Psoas muscle (tissue), 8 donors: ENCODE measurements around the gene DYRK1B. TPM values are rescaled to one million over a fixed set of nuclear protein-coding genes. Genes with fewer than 3 reads are reported as not detected.

Experiments used
- ATAC-seq, 4 donors: fragments of 200-7000 bp; cut with Tn5 transposase; one replicate each; pipeline ENCODE4 v1.9.1; 2020; ENCODE audit warnings: moderate library complexity in 3 of 4, mild to moderate bottlenecking in 2 of 4
- DNase-seq, 2 donors: peaks; one replicate each; pipeline ENCODE4 v3.0.0-alpha.2; 2020
- H3K27ac ChIP-seq: fragments of 200-600 bp; one replicate; pipeline ENCODE4 v1.8.0; 2022
- H3K27me3 ChIP-seq, 3 donors: fragments of 200-600 bp in 1 of 3; one replicate each; pipeline versions ENCODE4 v1.6.1 to v1.8.0; 2013 to 2022; ENCODE audit warnings: low read length in 2 of 3, mild to moderate bottlenecking in 2 of 3, moderate library complexity in 1 of 3; ENCODE audit not compliant: insufficient read depth in 3 of 3
- H3K36me3 ChIP-seq, 2 donors: fragments of 200-600 bp in 1 of 2; one replicate each; pipeline versions ENCODE4 v1.6.1 to v1.8.0; 2013 to 2022; ENCODE audit warnings: low read depth in 1 of 2, mild to moderate bottlenecking in 1 of 2, moderate library complexity in 1 of 2; ENCODE audit not compliant: insufficient read depth in 1 of 2
- H3K4me1 ChIP-seq: fragments of 200-600 bp; one replicate; pipeline ENCODE4 v1.8.0; 2022
- H3K4me3 ChIP-seq: fragments of 200-600 bp; one replicate; pipeline ENCODE4 v1.8.0; 2022; ENCODE audit warnings: mild to moderate bottlenecking
- H3K9me3 ChIP-seq: fragments of 200-600 bp; one replicate; pipeline ENCODE4 v1.8.0; 2022
- CTCF ChIP-seq: fragments of 200-600 bp; IDR thresholded peaks from one replicate; pipeline ENCODE4 v1.8.0; 2022; ENCODE audit warnings: antibody characterized with exemption
- WGBS, 3 donors: extraction: QIAGEN DNeasy Blood & Tissue Kit; methylation state at CpG; one replicate each; pipeline versions ENCODE4 v1.1.6 to v1.1.7; 2013; 5-methylcytosine and 5-hydroxymethylcytosine counted together
- intact Hi-C, 2 donors: fragments of 100-400 bp; cut with DNase I; formaldehyde crosslinking; loops; one replicate each; pipeline versions ENCODE4 v1.11.0 to v1.14.2; 2022
- polyA plus RNA-seq, 3 donors: library from polyadenylated mRNA; stranded (reverse); fragments of 200-250 nt; gene quantifications; one replicate each; pipeline ENCODE4 v1.2.3, GENCODE V29; 2013
- total RNA-seq, 4 donors: library from RNA; stranded (reverse); fragmentation: NEBNext Ultra II Directional in 2 of 4; extraction: Animal tissue kit (Norgen Biotek cat#: 25700) in 2 of 4; gene quantifications; one replicate each; pipeline versions ENCODE4 v1.2.1 to v1.2.4, GENCODE V29; 2021 to 2023
- donor health status: healthy with polysubstance abuse.
- donor health status: DM: no; HTN: no; CAD: no; lungs with moderate emphysema.
- donor health status: Bipolar disorder and iron deficiency.
- donor health status: healthy.
- donor health status: DM: yes; HTN: yes; CAD: no.
- donor health status: DM: no; HTN: no; CAD: no.
- donor health status: DM: no; HTN: no; CAD: no.
- donor health status: DM: yes; HTN: yes; CAD: no.

Gene DYRK1B
- total and polyA plus RNA-seq, 7 donors: 11.1 to 157 (median 64.5) TPM

- ATAC-seq (peak; percentile 64 to 92 (median 84)), DNase-seq (no peak)
- Histone ChIP-seq H3K36me3 (no peaks in the 10 kb centered on the region), H3K4me3 (no peak overlapping the region), H3K27ac (peak overlapping the region; percentile 4), H3K9me3 (no peaks in the 10 kb centered on the region), H3K27me3 (no peaks in the 10 kb centered on the region), H3K4me1 (no peaks in the 10 kb centered on the region)
- WGBS, 3 donors: 62 to 75% (median 72%) methylated on average over 2 of the region's 2 CpGs
- intact Hi-C loops: no loop called here
- TF ChIP-seq CTCF: no peak
Observed at GRCh38 chr19:39867133-39867532, 33.2 kb upstream of the DYRK1B start.

- Histone ChIP-seq H3K4me3 (no peak overlapping the region), H3K4me1 (no peaks in the 10 kb centered on the region), H3K36me3 (no peaks in the 10 kb centered on the region), H3K27ac (no peak overlapping the region), H3K27me3 (no peaks in the 10 kb centered on the region), H3K9me3 (no peaks in the 10 kb centered on the region)
- no peak for TF ChIP-seq CTCF
- no peak for ATAC-seq
- no peak for DNase-seq
- intact Hi-C loops: no loop called here
- 86 to 92% (median 88%) methylated on average over 5 of the region's 5 CpGs for WGBS, 3 donors
Observed at GRCh38 chr19:39865953-39866352, 32.0 kb upstream of the DYRK1B start.

GRCh38 chr19:39865186-39865585 is 31.2 kb upstream of the DYRK1B start:
- WGBS, 3 donors: 86 to 97% (median 91%) methylated on average over 2 of the region's 2 CpGs
- H3K27ac ChIP-seq: no peak overlapping the region
- no peaks in the 10 kb centered on the region for H3K36me3 ChIP-seq
- TF ChIP-seq CTCF: no peak
- intact Hi-C loops: no loop called here
- H3K4me3 ChIP-seq: no peak overlapping the region
- H3K27me3 ChIP-seq: no peaks in the 10 kb centered on the region
- ATAC-seq: no peak
- no peak for DNase-seq
- no peaks in the 10 kb centered on the region for H3K9me3 ChIP-seq
- no peaks in the 10 kb centered on the region for H3K4me1 ChIP-seq

- no peak for TF ChIP-seq CTCF
- WGBS, 3 donors: 75 to 88% (median 86%) methylated on average over 2 of the region's 2 CpGs
- Histone ChIP-seq H3K4me1 (no peaks in the 10 kb centered on the region), H3K4me3 (no peak overlapping the region), H3K36me3 (no peaks in the 10 kb centered on the region), H3K27me3 (no peaks in the 10 kb centered on the region), H3K27ac (no peak overlapping the region), H3K9me3 (no peaks in the 10 kb centered on the region)
- no peak for DNase-seq
- intact Hi-C loops: no loop called here
- ATAC-seq: no peak
Observed at GRCh38 chr19:39864118-39864517, 30.2 kb upstream of the DYRK1B start.

- Histone ChIP-seq H3K4me3 (no peak overlapping the region), H3K36me3 (no peaks in the 10 kb centered on the region), H3K27ac (no peak overlapping the region), H3K4me1 (no peaks in the 10 kb centered on the region), H3K9me3 (no peaks in the 10 kb centered on the region), H3K27me3 (peaks cover 0 to 5% (median 5%) of the 10 kb centered on the region in 3 donors)
- TF ChIP-seq CTCF: no peak
- WGBS, 3 donors: 26 to 65% (median 42%) methylated on average over 11 of the region's 11 CpGs
- ATAC-seq: no peak
- intact Hi-C loops: no loop called here
- no peak for DNase-seq
Observed at GRCh38 chr19:39858541-39858940, 24.6 kb upstream of the DYRK1B start.
